ENCODE results near the gene EPHX1.
"Not testable (repeated sequence)": the region's sequence is repeated elsewhere in the genome, so short reads cannot be mapped to it uniquely, and the experiment has no call there.

Gene EPHX1

DNA sequence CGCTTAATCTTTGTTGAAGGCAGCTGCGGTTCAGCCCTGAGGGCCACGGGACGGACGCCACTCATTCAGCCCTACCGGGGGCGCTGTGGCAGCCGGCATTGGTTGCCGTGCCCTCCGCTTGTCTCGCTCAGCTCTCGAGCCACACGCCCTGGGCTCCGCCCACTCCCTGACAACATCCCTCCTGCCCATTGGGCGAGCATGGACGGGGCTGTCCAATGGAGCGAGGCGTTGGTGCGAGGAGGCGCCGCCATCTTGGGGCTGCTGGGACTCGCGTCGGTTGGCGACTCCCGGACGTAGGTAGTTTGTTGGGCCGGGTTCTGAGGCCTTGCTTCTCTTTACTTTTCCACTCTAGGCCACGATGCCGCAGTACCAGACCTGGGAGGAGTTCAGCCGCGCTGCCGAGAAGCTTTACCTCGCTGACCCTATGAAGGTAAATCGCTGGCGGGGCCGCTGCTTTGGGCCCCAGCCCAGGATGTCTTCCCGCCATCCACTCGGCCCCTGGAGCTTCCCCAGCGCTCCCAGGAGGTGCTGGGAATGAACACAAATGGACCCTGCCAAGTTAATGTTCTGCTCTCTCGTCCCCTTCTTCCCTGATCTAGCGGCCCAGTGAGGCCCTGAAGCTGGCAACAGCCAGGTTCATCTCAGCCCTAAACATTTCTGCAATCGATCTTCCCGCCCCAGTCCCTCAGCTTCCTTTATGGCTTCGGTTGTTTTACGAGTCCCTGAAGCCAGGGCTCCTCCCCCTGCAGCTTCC, 32.2 kb upstream of the EPHX1 start, which contains the start of gene SRP9:
Gene SRP9 (plus strand): TSS at position 244 of the 754 bp plus-strand sequence. CDS start 115 bp downstream, at position 359.
- DNase-seq: peak; percentile 99

DNA sequence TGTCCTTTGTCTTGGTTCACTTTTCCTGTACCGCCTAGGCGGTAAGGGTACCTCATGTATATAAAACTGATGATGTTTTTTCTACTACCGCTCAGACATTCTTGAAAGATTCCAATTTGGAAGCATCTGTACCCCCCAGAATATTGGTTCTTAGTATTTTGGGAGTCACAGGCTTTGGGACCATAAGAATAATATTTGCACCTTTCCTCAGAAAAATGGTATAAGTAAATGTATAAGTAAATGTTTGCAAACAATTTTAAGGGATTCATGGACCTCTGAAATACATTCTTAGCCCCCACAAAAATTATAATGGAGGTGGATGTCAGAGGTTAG, 31.6 kb upstream of the EPHX1 start:
- peak; percentile 94 for DNase-seq

DNA sequence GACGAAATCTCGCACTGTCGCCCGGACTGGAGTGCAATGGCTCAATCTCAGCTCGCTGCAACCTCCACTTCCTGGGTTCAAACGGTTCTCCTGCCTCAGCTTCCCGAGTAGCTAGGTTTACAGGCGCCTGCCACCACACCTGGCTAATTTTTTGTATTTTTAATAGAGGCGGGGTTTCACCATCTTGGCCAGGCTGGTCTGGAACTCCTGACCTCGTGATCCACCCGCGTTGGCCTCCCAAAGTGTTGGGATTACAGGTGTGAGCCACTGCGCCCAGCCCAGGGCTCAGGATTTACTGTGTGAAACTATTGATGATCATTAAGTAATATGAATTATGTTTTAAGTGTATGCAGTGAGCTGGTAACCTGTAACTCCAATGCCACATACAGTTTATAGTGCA, 30.8 kb upstream of the EPHX1 start:
- not testable (repeated sequence) for DNase-seq

DNA sequence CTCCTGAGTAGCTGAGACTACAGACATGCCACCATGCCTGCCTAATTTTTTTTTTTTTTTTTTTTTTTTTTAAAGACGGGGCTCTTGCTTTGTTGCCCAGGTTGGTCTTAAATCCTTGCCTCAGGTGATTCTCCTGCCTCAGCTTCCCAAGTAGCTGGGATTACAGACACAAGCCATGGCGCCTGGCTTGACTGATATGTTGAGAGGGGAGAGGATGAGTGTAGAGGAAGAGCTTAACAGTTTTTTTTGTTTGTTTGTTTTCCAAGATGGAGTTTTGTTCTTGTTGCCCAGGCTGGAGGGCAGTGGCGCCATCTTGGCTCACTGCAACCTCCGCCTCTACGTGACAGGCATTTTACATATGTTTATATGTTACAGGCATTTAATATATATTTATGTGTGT, 29.8 kb upstream of the EPHX1 start:
- no peak for DNase-seq

DNA sequence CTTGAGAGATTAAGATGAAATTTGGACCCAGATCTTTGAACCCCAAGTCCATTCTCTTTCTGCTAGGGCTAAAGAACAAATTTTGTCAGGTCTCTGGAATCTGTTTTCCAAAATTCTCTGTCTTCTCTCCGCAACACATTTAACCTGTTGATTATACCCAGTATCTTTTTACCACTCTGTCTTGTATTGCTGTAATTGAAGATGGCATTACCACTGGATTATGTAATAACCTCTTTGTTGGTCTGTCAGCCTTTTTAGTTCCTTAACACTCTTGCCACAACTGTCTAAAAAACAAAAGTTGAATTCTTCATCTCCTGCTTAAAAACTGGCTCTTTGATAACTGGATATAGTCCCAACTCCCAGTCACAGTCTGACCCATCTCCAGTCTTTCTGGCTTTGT, 29.3 kb upstream of the EPHX1 start:
- DNase-seq: no peak

DNA sequence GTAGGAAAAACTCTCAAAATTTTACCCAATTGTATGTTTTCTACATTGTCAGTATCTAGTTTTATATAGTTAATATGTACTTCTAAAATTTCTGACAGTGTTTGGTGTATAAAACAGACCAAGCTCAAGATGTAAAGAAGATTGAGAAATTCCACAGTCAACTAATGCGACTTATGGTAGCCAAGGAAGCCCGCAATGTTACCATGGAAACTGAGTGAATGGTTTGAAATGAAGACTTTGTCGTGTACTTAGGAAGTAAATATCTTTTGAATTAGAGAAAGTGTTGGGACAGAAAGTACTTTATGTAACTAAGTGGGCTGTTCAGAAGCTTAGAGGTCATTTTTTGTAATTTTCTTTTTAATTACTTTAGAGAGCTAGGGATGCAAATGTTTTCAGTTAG, 20.8 kb upstream of the EPHX1 start:
- DNase-seq: not testable (repeated sequence)

DNA sequence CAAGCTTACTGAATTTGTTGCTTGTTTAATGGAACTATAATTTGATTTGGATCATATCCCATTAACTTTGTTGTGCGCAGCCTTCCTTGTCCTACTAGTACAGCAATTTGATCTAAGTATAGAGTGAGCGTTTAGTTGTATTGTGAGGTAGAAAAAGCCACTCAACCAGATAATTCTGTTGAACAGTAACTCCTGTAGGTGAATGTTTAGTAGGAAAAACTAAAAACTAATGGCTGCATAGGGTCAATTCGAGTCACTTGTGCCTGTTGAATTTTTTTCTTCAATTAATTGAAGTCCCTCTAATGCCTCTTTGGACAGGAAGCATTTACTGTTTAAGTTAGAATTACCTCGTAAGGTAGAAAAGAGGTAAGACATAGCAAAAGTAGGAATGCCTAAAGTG, 15.0 kb upstream of the EPHX1 start:
- no peak for DNase-seq

DNA sequence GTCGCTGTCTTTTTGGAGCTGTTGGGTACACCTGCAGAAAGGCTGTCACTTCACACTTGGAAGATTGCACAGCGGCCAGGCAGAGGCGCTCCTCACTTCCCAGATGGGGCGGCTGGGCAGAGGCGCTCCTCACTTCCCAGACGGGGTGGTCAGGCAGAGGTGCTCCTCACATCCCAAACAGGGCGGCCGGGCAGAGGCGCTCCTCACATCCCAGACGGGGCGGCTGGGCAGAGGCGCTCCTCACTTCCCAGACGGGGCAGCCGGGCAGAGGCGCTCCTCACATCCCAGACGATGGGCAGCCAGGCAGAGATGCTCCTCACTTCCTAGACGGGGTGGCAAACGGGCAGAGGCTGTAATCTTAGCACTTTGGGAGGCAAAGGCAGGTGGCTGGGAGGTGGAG, 13.8 kb upstream of the EPHX1 start:
- not testable (repeated sequence) for DNase-seq

DNA sequence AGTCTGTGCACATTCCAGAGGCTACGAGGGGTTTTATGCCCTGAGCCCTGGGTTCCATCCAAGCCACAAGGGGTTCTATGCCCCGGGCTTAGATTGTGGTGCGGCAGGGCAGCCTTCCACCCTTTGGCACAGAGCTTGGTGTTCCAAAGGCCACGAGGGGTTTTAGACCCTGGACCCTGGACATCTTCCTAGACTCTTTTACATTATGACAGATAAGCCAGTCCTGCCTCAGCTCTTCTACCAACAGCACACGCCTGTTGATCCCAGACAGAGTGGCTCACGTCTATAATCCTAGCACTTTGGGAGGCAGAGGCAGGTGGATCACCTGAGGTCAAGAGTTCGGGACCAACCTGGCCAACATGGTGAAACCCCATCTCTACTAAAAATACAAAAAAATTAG, 8.8 kb upstream of the EPHX1 start:
- not testable (repeated sequence) for DNase-seq

DNA sequence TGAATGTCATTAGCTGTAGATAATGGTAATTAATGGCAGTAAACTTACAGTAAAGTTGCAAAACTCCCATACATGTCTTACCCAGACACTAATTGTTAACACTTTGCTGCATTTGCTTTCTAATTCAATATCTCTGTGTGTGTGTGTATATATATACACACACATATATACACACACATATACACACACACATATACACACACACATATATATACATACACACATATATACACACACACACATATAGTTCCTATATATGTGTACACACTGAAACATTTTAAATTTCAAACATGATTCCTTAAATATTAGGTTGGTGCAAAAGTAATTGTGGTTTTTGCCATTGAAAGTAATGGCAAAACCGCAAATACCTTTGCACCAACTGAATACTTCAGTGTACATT, 3.7 kb upstream of the EPHX1 start:
- DNase-seq: no peak

DNA sequence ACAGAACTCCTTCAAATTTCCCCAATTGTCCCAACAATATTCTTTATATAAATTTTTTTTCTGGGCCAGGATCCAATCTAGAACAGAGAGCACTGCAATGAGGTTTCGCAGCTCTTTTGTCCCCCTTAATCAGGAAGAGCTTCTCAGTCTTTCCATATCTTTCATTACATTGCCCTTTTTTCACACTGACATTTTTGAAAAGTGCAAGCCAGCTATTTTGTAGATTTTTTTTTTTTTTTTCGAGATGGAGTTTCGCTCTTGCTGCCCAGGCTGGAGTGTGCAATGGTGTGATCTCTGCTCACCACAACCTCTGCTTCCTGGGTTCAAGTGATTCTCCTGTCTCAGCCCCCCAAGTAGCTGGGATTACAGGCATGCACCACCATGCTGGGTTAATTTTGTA, 3.2 kb upstream of the EPHX1 start:
- DNase-seq: not testable (repeated sequence)

DNA sequence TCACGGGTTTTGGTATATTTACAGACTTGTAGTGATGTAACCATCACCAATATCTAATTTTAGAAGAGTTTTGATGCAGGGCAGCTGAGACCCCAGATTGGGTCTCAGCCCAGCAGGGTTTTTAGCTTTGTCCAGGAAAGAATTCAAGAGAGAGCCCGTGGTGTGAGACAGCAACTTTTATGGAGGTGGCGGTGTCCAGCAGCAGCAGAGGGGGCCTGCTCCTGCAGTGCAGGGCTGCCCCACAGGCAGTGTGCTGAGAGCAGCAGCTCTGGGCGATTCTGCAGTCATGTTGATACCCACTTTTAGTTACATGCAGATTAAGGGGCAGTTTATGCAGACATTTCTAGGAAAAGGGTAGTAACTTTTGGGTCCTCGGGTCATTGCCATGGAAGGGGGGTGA, 1.8 kb upstream of the EPHX1 start:
- DNase-seq: no peak

DNA sequence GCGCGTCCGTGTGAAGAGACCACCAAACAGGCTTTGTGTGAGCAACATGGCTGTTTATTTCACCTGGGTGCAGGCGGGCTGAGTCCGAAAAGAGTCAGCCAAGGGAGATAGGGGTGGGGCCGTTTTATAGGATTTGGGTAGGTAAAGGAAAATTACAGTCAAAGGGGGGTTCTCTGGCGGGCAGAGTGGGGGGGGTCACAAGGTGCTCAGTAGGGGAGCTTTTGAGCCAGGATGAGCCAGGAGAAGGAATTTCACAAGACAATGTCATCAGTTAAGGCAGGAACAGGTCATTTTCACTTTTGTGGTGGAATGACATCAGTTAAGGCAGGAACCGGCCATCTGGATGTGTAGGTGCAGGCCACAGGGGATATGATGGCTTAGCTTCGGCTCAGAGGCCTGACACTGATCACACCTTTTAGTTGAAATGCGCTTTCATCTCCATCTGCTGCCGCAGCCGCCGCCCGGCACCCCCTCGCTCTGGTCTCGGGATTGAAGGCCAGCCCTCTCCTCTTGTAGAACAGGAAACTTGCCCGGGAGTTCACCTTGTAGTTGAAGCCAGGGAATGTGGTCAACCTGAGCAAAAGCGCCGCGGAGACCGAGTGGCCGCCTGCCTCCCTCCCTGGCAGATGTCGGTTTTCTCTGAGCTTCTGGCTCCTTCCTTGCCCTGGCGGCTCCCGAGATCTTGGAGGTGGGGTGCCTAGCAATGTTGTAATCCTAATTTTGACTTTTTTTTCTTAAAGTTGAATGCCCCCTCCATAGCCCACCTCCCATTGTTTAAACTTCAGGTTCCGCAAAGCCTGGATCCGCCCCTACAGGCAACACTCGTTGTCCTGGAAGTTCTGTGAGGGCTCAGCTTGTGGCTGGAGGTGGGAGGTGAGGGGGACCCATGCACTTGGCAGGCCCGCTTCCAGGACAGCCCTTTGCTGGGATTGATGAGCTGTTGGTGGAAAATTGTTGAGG, 935 bp downstream of the EPHX1 start:
- DNase-seq: not testable (repeated sequence)

DNA sequence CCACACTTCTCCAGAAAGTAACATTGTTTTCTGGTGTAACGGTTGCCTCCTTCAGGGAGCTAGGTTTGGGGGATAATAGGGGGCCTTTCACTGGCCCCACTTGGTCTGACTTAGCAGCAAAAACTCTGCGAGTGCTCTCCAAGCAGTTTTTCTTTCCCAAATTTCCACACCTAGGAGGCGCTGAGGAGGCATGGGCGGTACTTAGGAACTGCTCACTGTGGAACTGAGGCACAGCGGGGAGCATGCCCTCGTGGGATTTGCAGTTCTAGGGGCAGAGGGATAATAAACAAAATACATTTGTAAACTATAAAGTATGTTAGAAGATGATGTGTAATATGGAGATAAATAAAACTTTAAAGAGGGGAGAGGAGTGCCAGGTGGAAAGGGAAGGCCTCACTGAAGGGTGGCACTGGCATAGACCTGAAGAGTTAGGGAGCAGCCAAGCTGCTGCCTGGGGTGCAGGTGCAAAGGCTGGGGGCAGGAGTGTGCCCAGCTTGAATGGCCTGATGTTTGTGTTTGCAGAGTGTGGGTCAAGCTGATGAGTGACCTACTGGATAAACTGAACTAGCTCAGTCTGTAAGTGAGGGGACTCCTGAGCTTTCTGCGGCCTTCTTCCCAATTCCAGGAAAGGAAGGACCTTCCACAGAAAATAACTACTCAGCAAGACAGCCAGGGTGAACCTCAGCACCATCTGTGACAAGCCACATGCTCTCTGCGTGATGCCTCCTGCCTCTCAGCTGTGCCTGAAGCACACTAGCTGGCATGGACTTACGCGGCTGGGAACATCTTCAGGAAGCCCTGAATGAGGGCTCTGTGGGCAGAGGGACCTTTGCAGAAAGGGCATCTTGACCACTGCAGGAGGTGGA, 1.9 kb downstream of the EPHX1 start:
- no peak for DNase-seq

DNA sequence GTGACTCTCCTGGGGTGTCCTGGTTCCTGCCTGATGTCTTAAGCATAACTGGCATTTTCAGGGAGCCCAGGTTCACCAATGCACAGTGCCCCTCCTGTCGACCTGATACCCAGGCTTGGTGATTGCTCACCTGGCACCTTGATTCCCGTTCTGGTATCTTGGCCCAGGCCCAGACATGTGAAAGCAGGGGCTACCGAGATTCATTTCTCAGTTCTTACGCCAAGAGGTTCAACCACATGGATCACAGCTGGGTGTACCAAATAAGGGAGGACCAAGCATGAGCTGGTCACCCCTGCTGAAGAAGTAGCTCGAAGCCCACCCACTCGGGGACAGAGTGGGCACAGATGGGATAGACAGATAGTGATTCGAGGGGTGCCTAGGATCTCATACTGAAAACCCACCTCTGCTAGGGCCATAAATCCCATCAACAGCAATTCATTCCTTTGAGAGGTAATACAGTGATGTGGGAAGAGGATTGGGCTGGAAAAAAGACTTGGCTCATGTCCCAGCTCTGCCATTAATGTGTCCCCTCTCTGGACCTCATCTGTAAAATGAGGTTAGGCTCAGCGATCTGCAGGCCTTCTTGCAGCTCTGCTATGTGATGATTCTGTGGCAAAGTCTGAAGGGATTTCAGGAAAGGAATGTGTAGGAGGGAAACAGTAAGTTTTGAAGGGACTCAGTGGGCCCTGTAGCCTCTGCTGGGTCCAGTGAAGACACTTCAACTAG, 2.7 kb downstream of the EPHX1 start:
- DNase-seq: peak; percentile 63

DNA sequence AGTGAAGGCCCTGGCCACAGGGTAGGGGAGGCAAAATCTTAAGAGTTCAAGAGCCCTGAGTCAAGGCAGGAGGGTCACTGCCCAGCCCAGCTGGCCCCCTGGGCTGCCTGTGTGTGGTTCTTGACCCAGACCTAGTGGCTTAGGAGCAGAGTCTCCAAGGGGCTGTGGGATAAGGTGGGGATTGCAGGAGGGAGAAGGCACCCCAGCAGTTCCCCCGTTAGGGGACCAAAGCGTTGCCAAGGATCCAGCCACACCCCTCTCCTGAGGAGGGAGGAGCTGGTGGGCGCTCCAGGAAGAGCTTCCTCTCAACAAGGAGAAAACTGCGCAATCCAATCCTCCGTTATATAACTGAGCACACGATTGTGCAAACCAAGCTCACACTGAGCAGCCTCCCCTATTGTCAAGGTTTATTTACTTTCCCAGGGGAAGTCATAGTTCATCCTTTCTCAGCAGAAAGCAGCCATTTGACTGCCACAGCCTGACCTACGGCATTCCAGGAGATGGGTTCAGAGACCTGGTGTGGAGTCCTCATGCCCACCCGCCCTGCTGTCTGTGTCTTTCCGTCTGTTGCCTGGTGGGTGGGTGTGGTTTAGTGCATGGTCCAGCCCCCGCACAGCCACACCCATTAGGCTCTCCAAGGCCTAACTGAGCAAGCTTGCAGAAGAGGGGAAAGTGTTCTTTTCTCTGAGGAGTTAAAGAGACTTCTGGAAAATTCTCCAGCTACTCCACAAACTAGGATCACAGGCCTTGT, 3.5 kb downstream of the EPHX1 start:
- DNase-seq: no peak

DNA sequence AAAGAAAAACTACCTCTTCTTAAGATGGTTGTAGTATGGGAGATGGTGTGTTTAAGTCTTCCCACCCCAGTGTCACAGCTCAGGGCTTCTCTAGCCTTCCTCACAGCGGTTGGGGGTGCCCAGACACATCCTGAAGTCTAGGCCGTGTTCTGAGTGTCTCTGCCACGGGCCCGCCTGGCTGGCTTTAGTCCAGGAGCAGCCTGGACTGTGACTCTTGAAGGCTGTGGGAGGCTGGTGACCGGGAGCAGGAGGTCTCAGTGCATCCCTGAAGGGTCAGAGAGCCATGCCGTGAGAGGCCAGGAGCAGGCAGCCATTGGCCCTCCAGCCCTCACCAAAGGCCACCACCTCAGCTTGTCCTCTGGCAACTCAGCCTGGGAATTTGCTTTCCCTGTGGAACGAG, 4.5 kb downstream of the EPHX1 start:
- DNase-seq: no peak

DNA sequence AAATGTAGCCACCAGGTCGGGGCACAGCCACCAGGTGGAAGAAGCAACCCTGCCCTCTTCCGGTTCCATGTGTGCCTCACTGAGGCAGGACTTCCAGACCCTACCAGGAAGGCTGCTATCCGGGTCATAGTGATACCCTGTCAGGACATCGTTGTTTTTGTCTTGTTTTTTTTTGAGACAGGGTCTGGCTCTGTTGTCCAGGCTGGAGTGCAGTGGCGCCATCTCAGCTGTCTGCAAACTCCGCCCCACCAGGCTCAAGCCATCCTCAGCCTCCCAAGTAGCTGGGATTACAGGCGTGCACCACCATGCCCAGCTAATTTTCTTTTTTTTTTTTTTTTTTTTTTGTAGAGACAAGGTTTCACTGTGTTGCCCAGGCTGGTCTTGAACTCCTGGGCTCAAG, 5.2 kb downstream of the EPHX1 start:
- DNase-seq: not testable (repeated sequence)

DNA sequence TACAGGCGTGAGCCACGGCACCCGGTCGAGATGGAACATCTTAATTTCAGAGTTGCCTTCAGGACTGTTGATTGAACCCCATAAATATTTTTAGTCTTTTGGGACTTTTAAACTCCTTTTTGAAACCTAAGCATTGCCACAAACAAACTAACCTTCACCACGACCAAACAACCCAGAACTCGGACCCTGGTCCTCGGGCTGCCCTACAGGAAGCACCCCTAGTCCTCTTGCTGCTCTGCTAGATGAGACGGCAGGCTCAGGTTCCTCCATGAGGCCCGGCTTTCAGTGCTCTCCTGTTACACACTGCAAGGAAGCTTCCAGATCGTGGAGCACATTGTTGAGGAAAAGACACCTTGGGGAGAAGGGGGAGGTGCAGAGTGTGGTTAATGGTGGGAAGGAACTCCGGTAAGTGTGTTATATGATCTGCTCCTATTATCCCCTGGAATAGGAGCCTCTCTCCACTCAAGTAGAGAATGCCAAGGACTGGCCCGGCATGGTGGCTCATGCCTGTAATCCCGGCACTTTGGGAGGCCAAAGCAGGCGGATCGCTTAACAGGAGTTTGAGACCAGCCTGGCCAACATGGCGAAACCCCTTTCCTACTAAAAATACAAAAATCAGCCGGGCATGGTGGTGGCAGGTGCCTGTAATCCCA, 5.7 kb downstream of the EPHX1 start:
- DNase-seq: peak; percentile 69

DNA sequence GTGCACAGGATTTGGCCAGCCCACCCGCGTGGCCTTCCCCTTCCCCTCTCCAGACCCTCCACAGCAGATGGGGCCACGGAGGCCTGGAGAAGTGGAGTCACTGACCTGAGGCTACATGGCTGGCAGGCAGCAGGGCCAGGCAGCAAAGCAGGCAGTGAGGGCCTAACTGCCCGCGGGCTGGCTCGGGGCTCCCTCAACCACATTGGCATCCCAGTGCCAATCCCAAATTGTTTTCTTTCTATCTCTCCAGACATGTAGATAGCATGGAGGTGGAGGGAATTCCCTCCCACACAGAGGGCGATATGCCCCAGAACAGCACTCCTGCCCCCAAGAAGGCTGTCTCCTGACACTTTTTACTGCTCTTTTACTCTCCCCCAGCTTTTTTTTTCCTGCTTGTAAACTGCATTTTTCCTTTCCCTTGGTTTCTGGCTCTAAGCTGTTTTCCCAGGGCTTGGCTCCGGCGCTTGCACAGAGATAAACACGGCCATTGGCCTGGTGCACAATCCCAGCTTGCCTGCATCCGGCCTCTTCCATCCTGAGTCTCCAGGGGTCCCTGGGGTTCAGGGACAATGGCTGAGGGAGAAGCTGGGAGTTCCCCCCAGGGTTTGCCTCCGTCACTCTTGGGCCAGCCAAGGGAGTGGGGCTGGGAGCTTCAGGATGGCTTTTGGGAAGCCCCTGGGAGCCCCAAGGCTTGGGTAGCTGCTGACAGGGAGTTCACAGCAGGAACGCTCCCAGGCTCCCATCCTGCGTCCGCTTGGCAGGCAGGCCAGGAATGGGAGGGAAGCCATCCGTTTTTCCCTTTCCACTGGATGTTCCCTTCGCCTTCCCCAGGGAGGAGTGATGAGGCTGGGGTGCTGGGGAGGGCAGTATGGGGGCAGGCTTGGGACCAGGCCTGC, 7.0 kb downstream of the EPHX1 start:
- DNase-seq: no peak

All from DMS79 (cell line).